ENCODE results near the gene UCK2. TPM values are rescaled to one million over a fixed set of nuclear protein-coding genes. Genes with fewer than 3 reads are reported as not detected.
A peak's percentile ranks its signal among the peaks of the same experiment; 100 is the strongest.

Gene UCK2
- total and polyA plus RNA-seq, 10 of the 15 experiments (the other 5 are each of a cell fraction or from before 2014, with no cell fraction given): 55.3 to 106 (median 84.9) TPM

DNA sequence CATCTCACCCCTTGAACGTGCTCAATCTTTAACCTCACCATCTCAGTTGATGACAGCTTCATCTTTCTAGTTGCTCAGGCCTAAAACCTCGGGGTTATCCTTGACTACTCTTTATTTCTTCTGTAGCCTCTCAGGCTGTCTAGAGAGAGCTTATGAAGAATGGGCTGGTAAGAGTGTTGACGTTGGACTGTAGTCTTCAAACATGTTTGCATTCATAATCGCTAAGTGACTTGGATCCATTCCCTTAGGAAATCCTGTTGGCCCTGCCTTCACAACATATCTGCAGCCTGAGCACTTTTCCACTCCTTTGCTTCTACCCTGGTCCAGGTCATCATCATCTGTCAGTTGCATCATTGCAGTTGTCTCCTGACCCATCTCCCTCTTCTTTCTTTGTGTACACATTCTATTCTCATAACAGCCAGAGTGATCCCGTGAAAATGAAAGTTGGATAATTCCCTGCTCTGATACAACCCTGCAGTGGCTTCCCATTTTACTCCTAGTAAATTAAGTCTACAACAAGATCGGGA lies 10.5 kb downstream of the UCK2 start:
- intact Hi-C loops (cut with micrococcal nuclease; ENCODE audit: unreplicated experiment): no loop called here
- ChIA-PET CTCF (interaction anchor here (0.8 to 2.2 kb wide), 5 partner anchors 9 to 152 kb away, joined by 3 to 7 read pairs (median 4); no protein-coding TSS in a partner anchor), SMC1A (ENCODE audit: uncharacterized antibody, unreplicated experiment) (interaction anchor here (1.3 to 3.5 kb wide), 6 partner anchors 8 to 69 kb away, joined by 3 to 29 read pairs (median 6); no protein-coding TSS in a partner anchor), POLR2A (interaction anchor here (0.6 to 1.3 kb wide), 2 partner anchors 9 to 18 kb away, joined by 7 to 9 read pairs; no protein-coding TSS in a partner anchor), RAD21 (ENCODE audit: unreplicated experiment) (interaction anchor here (1.2 to 4.6 kb wide), 2 partner anchors 34 kb away, joined by 3 to 13 read pairs; no protein-coding TSS in a partner anchor)
- no peak overlapping the region for H3K4me3 ChIP-seq
- no peak overlapping the region for H2AFZ ChIP-seq (ENCODE audit: control insufficient read depth, low read depth, low read length)
- H4K20me1 ChIP-seq (ENCODE audit: control insufficient read depth, insufficient read depth): no peaks in the 10 kb centered on the region; the same call in 1 of the 2 replicates
- H3K27me3 ChIP-seq (replicated peaks in 1 of 2; ENCODE audit: control insufficient read depth in 2 of 2, insufficient read depth in 2 of 2, low read length in 1 of 2): no peaks in the 10 kb centered on the region
- H3K9me3 ChIP-seq (replicated peaks; ENCODE audit: control insufficient read depth, insufficient read depth, low read length): no peaks in the 10 kb centered on the region
- in situ Hi-C loops (cut with MboI): no loop called here
- no peak overlapping the region for H3K27ac ChIP-seq (ENCODE audit: control insufficient read depth, insufficient read depth)
- DNase-seq (ENCODE audit: low read depth, low spot score) (no peak), ATAC-seq (no peak), FAIRE-seq (peak; percentile 7)
- peaks cover 0 to 2% of the 10 kb centered on the region in 2 experiments; a peak in 2 of 4 replicates for H3K36me3 ChIP-seq (ENCODE audit: control insufficient read depth in 2 of 2, insufficient read depth in 2 of 2, low read length in 1 of 2)
- peaks cover 25% of the 10 kb centered on the region for H3K4me1 ChIP-seq (ENCODE audit: control insufficient read depth, insufficient read depth, low read length)
- TF ChIP-seq, protein P1, sequence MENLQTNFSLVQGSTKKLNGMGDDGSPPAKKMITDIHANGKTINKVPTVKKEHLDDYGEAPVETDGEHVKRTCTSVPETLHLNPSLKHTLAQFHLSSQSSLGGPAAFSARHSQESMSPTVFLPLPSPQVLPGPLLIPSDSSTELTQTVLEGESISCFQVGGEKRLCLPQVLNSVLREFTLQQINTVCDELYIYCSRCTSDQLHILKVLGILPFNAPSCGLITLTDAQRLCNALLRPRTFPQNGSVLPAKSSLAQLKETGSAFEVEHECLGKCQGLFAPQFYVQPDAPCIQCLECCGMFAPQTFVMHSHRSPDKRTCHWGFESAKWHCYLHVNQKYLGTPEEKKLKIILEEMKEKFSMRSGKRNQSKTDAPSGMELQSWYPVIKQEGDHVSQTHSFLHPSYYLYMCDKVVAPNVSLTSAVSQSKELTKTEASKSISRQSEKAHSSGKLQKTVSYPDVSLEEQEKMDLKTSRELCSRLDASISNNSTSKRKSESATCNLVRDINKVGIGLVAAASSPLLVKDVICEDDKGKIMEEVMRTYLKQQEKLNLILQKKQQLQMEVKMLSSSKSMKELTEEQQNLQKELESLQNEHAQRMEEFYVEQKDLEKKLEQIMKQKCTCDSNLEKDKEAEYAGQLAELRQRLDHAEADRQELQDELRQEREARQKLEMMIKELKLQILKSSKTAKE (IDR thresholded peaks at IDR 0.05; ENCODE audit: low read depth, poor library complexity, severe bottlenecking): no peak
- no peak for TF ChIP-seq JUNB (IDR thresholded peaks at IDR 0.05)
- TF ChIP-seq CBX5 (IDR thresholded peaks at IDR 0.05; ENCODE audit: low read depth): no peak
- H3K4me2 ChIP-seq (ENCODE audit: control insufficient read depth, insufficient read depth): no peak overlapping the region
- H3K9ac ChIP-seq (ENCODE audit: control insufficient read depth, insufficient read depth, low read length): no peak overlapping the region
- peaks cover 87% of the 10 kb centered on the region for H3K79me2 ChIP-seq (ENCODE audit: control insufficient read depth, insufficient read depth, low read length)
- no TSS peak for BruUV-seq (replicated peaks)
- 88% methylated on average over 6 of the region's 6 CpGs for WGBS (ENCODE audit: insufficient coverage, insufficient replicate concordance, low lambda C conversion rate, missing lambda C conversion rate)

DNA sequence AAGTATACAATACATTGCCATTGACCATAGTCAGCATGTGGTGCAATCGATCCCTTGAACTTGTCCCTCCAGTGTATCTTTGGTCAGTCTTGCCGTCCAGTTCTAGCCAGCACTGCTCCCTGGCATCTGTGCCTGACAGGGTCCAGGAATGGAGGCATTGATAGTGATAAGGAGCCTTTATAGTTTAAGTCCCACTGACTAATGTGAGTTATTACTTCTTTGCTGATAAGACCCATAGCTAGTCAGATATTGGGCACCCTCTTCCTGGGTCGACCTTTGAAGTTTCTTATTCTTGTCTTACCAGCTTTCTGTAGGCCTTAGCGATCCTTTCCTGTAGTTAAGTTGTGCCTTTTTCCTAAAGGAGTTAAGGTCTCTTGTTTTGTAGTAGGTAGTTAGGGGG lies 13.0 kb downstream of the UCK2 start:
- ChIA-PET RAD21 (ENCODE audit: unreplicated experiment) (interaction anchor here (11.4 kb wide), 1 partner anchor 12 kb away, joined by 73 read pairs; the partner anchor contains the start of gene UCK2), POLR2A (no interaction called here), SMC1A (ENCODE audit: uncharacterized antibody, unreplicated experiment) (interaction anchor here (3.4 to 17.9 kb wide), 3 partner anchors 9 to 32 kb away, joined by 19 to 212 read pairs (median 145); no protein-coding TSS in a partner anchor), CTCF (no interaction called here)
- Histone ChIP-seq H3K27ac (ENCODE audit: control insufficient read depth, insufficient read depth) (no peak overlapping the region), H3K79me2 (ENCODE audit: control insufficient read depth, insufficient read depth, low read length) (peaks cover 89% of the 10 kb centered on the region), H3K9me3 (replicated peaks; ENCODE audit: control insufficient read depth, insufficient read depth, low read length) (no peaks in the 10 kb centered on the region), H3K4me3 (no peak overlapping the region), H2AFZ (ENCODE audit: control insufficient read depth, low read depth, low read length) (no peak overlapping the region), H3K4me1 (ENCODE audit: control insufficient read depth, insufficient read depth, low read length) (peaks cover 34% of the 10 kb centered on the region), H3K4me2 (ENCODE audit: control insufficient read depth, insufficient read depth) (no peak overlapping the region; the same call in 1 of the 2 replicates), H3K36me3 (ENCODE audit: control insufficient read depth in 2 of 2, insufficient read depth in 2 of 2, low read length in 1 of 2) (peaks cover 2 to 3% of the 10 kb centered on the region in 2 experiments; a peak in 2 of 4 replicates), H3K9ac (ENCODE audit: control insufficient read depth, insufficient read depth, low read length) (no peak overlapping the region), H4K20me1 (ENCODE audit: control insufficient read depth, insufficient read depth) (no peaks in the 10 kb centered on the region; the same call in 1 of the 2 replicates), H3K27me3 (replicated peaks in 1 of 2; ENCODE audit: control insufficient read depth in 2 of 2, insufficient read depth in 2 of 2, low read length in 1 of 2) (no peaks in the 10 kb centered on the region)
- ATAC-seq: no peak
- no peak for DNase-seq (ENCODE audit: low read depth, low spot score)
- FAIRE-seq: no peak
- BruUV-seq (replicated peaks): no TSS peak
- WGBS (ENCODE audit: insufficient coverage, insufficient replicate concordance, low lambda C conversion rate, missing lambda C conversion rate): 98% methylated on average over 4 of the region's 4 CpGs
- in situ Hi-C loops (cut with MboI): no loop called here
- intact Hi-C loops (cut with micrococcal nuclease; ENCODE audit: unreplicated experiment): loop anchor here (5.0 kb wide), 1 partner anchor 42 kb away; no protein-coding TSS in a partner anchor
- TF ChIP-seq POLR2AphosphoS5 (IDR thresholded peaks at IDR 0.05; ENCODE audit: low read length) (no peak), ZNF207 (IDR thresholded peaks at IDR 0.05; ENCODE audit: borderline replicate concordance) (no peak), ESRRA (IDR thresholded peaks at IDR 0.05; ENCODE audit: low read length) (no peak), SMC3 (IDR thresholded peaks at IDR 0.05; ENCODE audit: borderline replicate concordance, low read length) (no peak), TCF12 (IDR thresholded peaks at IDR 0.05; ENCODE audit: low read depth, low read length) (no peak)
- TF ChIP-seq, protein P2, sequence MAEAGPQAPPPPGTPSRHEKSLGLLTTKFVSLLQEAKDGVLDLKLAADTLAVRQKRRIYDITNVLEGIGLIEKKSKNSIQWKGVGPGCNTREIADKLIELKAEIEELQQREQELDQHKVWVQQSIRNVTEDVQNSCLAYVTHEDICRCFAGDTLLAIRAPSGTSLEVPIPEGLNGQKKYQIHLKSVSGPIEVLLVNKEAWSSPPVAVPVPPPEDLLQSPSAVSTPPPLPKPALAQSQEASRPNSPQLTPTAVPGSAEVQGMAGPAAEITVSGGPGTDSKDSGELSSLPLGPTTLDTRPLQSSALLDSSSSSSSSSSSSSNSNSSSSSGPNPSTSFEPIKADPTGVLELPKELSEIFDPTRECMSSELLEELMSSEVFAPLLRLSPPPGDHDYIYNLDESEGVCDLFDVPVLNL (IDR thresholded peaks at IDR 0.05; ENCODE audit: low read depth, low read length): no peak
- TF ChIP-seq, protein P3, sequence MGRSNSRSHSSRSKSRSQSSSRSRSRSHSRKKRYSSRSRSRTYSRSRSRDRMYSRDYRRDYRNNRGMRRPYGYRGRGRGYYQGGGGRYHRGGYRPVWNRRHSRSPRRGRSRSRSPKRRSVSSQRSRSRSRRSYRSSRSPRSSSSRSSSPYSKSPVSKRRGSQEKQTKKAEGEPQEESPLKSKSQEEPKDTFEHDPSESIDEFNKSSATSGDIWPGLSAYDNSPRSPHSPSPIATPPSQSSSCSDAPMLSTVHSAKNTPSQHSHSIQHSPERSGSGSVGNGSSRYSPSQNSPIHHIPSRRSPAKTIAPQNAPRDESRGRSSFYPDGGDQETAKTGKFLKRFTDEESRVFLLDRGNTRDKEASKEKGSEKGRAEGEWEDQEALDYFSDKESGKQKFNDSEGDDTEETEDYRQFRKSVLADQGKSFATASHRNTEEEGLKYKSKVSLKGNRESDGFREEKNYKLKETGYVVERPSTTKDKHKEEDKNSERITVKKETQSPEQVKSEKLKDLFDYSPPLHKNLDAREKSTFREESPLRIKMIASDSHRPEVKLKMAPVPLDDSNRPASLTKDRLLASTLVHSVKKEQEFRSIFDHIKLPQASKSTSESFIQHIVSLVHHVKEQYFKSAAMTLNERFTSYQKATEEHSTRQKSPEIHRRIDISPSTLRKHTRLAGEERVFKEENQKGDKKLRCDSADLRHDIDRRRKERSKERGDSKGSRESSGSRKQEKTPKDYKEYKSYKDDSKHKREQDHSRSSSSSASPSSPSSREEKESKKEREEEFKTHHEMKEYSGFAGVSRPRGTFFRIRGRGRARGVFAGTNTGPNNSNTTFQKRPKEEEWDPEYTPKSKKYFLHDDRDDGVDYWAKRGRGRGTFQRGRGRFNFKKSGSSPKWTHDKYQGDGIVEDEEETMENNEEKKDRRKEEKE (IDR thresholded peaks at IDR 0.05): no peak
